HG03139 (cell line): ENCODE measurements around the gene ANAPC7.
"Not testable (repeated sequence)": the region's sequence is repeated elsewhere in the genome, so short reads cannot be mapped to it uniquely, and the experiment has no call there.

Source experiments
- ATAC-seq: cut with Tn5 transposase; IDR thresholded peaks from one replicate; pipeline ENCODE4 v1.9.1; 2021; ENCODE audit not compliant: unreplicated experiment

The ANAPC7 gene

GRCh38 chr12:110403146-110403975 lies at the start of gene ANAPC7:
Gene ANAPC7, minus strand, starts transcription at chr12:110403708. Its CDS starts 81 bp downstream, at chr12:110403627.
- peak; percentile 83 for ATAC-seq

- ATAC-seq = no peak
These were observed 47.8 kb upstream of the ANAPC7 start for GRCh38 chr12:110451263-110451662.

- peak; percentile 92 for ATAC-seq
These were observed 46.4 kb upstream of the ANAPC7 start, which contains the start of gene ARPC3 for GRCh38 chr12:110449799-110450497. Gene ARPC3, minus strand, starts transcription at chr12:110450337. Its CDS starts 77 bp downstream, at chr12:110450260.

- no peak for ATAC-seq
These were observed 40.9 kb upstream of the ANAPC7 start for GRCh38 chr12:110444455-110444854.

- no peak for ATAC-seq
These were observed 32.7 kb upstream of the ANAPC7 start for GRCh38 chr12:110436231-110436630.

GRCh38 chr12:110431957-110432587 lies 28.6 kb upstream of the ANAPC7 start:
- ATAC-seq = no peak

- ATAC-seq = not testable (repeated sequence)
These were observed 26.2 kb upstream of the ANAPC7 start for GRCh38 chr12:110429676-110430075.

- no peak for ATAC-seq
These were observed 22.9 kb upstream of the ANAPC7 start for GRCh38 chr12:110426406-110426805.

GRCh38 chr12:110424237-110424636 lies 20.7 kb upstream of the ANAPC7 start:
- no peak for ATAC-seq

- no peak for ATAC-seq
These were observed 18.2 kb upstream of the ANAPC7 start for GRCh38 chr12:110421701-110422100.

- no peak for ATAC-seq
These were observed 17.7 kb upstream of the ANAPC7 start for GRCh38 chr12:110421159-110421661.

- not testable (repeated sequence) for ATAC-seq
These were observed 17.1 kb upstream of the ANAPC7 start for GRCh38 chr12:110420644-110421043.

GRCh38 chr12:110417113-110417512 lies 13.6 kb upstream of the ANAPC7 start:
- not testable (repeated sequence) for ATAC-seq

GRCh38 chr12:110410086-110410485 lies 6.6 kb upstream of the ANAPC7 start:
- not testable (repeated sequence) for ATAC-seq

- ATAC-seq = not testable (repeated sequence)
These were observed 1.7 kb upstream of the ANAPC7 start for GRCh38 chr12:110405126-110405662.

- ATAC-seq = no peak
These were observed 621 bp upstream of the ANAPC7 start for GRCh38 chr12:110403976-110404682.

- ATAC-seq = no peak
These were observed 20.8 kb downstream of the ANAPC7 start for GRCh38 chr12:110382683-110383082.

GRCh38 chr12:110379631-110380030 lies 23.9 kb downstream of the ANAPC7 start:
- no peak for ATAC-seq

GRCh38 chr12:110379197-110379596 lies 24.3 kb downstream of the ANAPC7 start:
- ATAC-seq = no peak

- not testable (repeated sequence) for ATAC-seq
These were observed 25.2 kb downstream of the ANAPC7 start for GRCh38 chr12:110378131-110378790.
